GM23338 (cell line): ENCODE data around the gene SLC13A3. TPM values are rescaled to one million over a fixed set of nuclear protein-coding genes. Genes with fewer than 3 reads are reported as not detected.

ENCODE experiments used
- ATAC-seq: fragments of 200-7000 bp; cut with Tn5 transposase; 3 replicates; pipeline ENCODE4 v1.9.1; 2020
- DNase-seq: peaks from one replicate; pipeline ENCODE4 v3.0.0-alpha.2; 2015; ENCODE audit warnings: low spot score
- H2AFZ ChIP-seq: fragments of 200-600 bp; sonication (generic); 2 replicates; pipeline ENCODE4 v1.8.0; 2016; ENCODE audit warnings: antibody characterized with exemption, mild to moderate bottlenecking, moderate library complexity
- H3F3A ChIP-seq: fragments of 200-600 bp; sonication (generic); replicated peaks from 2 replicates; pipeline ENCODE4 v1.8.0; 2017; ENCODE audit warnings: antibody characterized with exemption, mixed run types, low read depth
- H3K27ac ChIP-seq: fragments of 200-600 bp; sonication (generic); 2 replicates; pipeline ENCODE4 v1.6.1; 2016; ENCODE audit warnings: low read depth
- H3K27me3 ChIP-seq: fragments of 200-600 bp; sonication (generic); 2 replicates; pipeline ENCODE4 v1.8.0; 2016; ENCODE audit warnings: mild to moderate bottlenecking, mixed run types, moderate library complexity; ENCODE audit not compliant: insufficient read depth
- H3K36me3 ChIP-seq: fragments of 200-600 bp; sonication (generic); 2 replicates; pipeline ENCODE4 v1.8.0; 2016; ENCODE audit warnings: mild to moderate bottlenecking; ENCODE audit not compliant: insufficient read depth
- H3K4me1 ChIP-seq: fragments of 200-600 bp; sonication (generic); 2 replicates; pipeline ENCODE4 v1.8.0; 2016; ENCODE audit warnings: mild to moderate bottlenecking, moderate library complexity; ENCODE audit not compliant: insufficient read depth
- H3K4me2 ChIP-seq: fragments of 200-600 bp; sonication (generic); 2 replicates; pipeline ENCODE4 v1.7.1; 2017; ENCODE audit warnings: mixed run types
- H3K4me3 ChIP-seq: fragments of 200-600 bp; sonication (generic); 2 replicates; pipeline ENCODE4 v1.6.1; 2016; ENCODE audit warnings: mixed run types
- H3K79me2 ChIP-seq: fragments of 200-600 bp; sonication (generic); replicated peaks from 2 replicates; pipeline ENCODE4 v1.8.0; 2017; ENCODE audit warnings: mild to moderate bottlenecking; ENCODE audit not compliant: insufficient read depth
- H3K9me2 ChIP-seq: fragments of 200-600 bp; sonication (generic); 2 replicates; pipeline ENCODE4 v1.8.0; 2017; ENCODE audit not compliant: insufficient read depth
- H4K20me1 ChIP-seq: fragments of 200-600 bp; sonication (generic); replicated peaks from 2 replicates; pipeline ENCODE4 v1.8.0; 2017; ENCODE audit warnings: mild to moderate bottlenecking; ENCODE audit not compliant: insufficient read depth
- H3K27ac Mint-ChIP-seq: 2 replicates; pipeline ENCODE4 v1.8.0; 2020; ENCODE audit warnings: inconsistent platforms, mild to moderate bottlenecking, moderate library complexity, mixed read lengths
- H3K27me3 Mint-ChIP-seq: 3 replicates; pipeline ENCODE4 v1.8.0; 2022; ENCODE audit warnings: low read depth, mild to moderate bottlenecking, moderate library complexity, mixed read lengths, inconsistent platforms; ENCODE audit not compliant: insufficient read depth, poor library complexity
- H3K36me3 Mint-ChIP-seq: 3 replicates; pipeline ENCODE4 v1.8.0; 2021; ENCODE audit warnings: low read depth, mild to moderate bottlenecking, inconsistent platforms, moderate library complexity, mixed read lengths
- H3K4me1 Mint-ChIP-seq: 3 replicates; pipeline ENCODE4 v1.8.0; 2020; ENCODE audit warnings: mild to moderate bottlenecking, inconsistent platforms, mixed read lengths
- H3K4me3 Mint-ChIP-seq: 3 replicates; pipeline ENCODE4 v1.8.0; 2021; ENCODE audit warnings: moderate library complexity, mild to moderate bottlenecking, inconsistent platforms, mixed read lengths
- H3K9me3 Mint-ChIP-seq: 3 replicates; pipeline ENCODE4 v1.8.0; 2020; ENCODE audit warnings: moderate library complexity, mild to moderate bottlenecking, inconsistent platforms, mixed read lengths
- CREB1 ChIP-seq: fragments of 250-450 bp; sonication (Bioruptor Pico); IDR thresholded peaks from 2 replicates; pipeline ENCODE4 v1.5.0; 2020; ENCODE audit warnings: low read depth, mild to moderate bottlenecking, moderate library complexity
- ETS1 ChIP-seq: IDR thresholded peaks from 2 replicates; pipeline ENCODE4 v1.6.1; 2016; ENCODE audit warnings: antibody characterized with exemption
- EZH2 ChIP-seq: fragments of 200-600 bp; sonication (generic); IDR thresholded peaks from one replicate; pipeline ENCODE4 v1.8.0; 2017; ENCODE audit warnings: antibody characterized with exemption, mild to moderate bottlenecking, low read depth; ENCODE audit not compliant: unreplicated experiment
- EZH2phosphoT487 ChIP-seq: fragments of 200-600 bp; sonication (generic); IDR thresholded peaks from one replicate; pipeline ENCODE4 v1.8.1; 2018; ENCODE audit warnings: antibody characterized with exemption; ENCODE audit not compliant: unreplicated experiment
- NANOG ChIP-seq: IDR thresholded peaks from 2 replicates; pipeline ENCODE4 v1.6.1; 2016; ENCODE audit warnings: antibody characterized with exemption, borderline replicate concordance
- POLR2AphosphoS5 ChIP-seq: IDR thresholded peaks from 2 replicates; pipeline ENCODE4 v1.6.1; 2016; ENCODE audit warnings: antibody characterized with exemption, low read depth
- ZNF114 ChIP-seq: fragments of 250-450 bp; sonication (Bioruptor Pico); IDR thresholded peaks from 2 replicates; pipeline ENCODE4 v1.5.0; 2020; ENCODE audit warnings: mild to moderate bottlenecking, moderate library complexity
- ZNF331 ChIP-seq: fragments of 250-450 bp; sonication (Bioruptor Pico); IDR thresholded peaks from 2 replicates; pipeline ENCODE4 v1.5.0; 2020; ENCODE audit warnings: low read depth, mild to moderate bottlenecking, moderate library complexity
- polyA plus RNA-seq: library from polyadenylated mRNA; unstranded; fragments of >200 nt; fragmentation: Nextera tagmentation; extraction: Ambion mirVana; gene quantifications from 2 replicates; pipeline ENCODE4 v1.2.1, GENCODE V29; 2016
- total RNA-seq: library from RNA; depleted of rRNA; stranded (reverse); fragments of >200 nt; shearing (Covaris generic); gene quantifications from 2 replicates; pipeline ENCODE4 v1.2.3, GENCODE V29; 2014
- TF ChIP-seq, protein P1 (sequence below), 2 experiments: fragments of 200-600 bp in 1 of 2; sonication (generic) in 1 of 2; conservative IDR thresholded peaks; 2 replicates each; pipeline versions ENCODE4 v1.5.1 to v1.6.1; 2016 to 2017; ENCODE audit warnings: antibody characterized with exemption in 2 of 2, low read depth in 2 of 2, mild to moderate bottlenecking in 2 of 2, moderate library complexity in 1 of 2
- TF ChIP-seq, protein P2 (sequence below): IDR thresholded peaks from one replicate; pipeline ENCODE4 v1.6.1; 2018; ENCODE audit warnings: antibody characterized with exemption; ENCODE audit not compliant: unreplicated experiment

Gene SLC13A3
- total and polyA plus RNA-seq, 2 experiments from 2014 or later, result 8.6 to 9.1 TPM

DNA sequence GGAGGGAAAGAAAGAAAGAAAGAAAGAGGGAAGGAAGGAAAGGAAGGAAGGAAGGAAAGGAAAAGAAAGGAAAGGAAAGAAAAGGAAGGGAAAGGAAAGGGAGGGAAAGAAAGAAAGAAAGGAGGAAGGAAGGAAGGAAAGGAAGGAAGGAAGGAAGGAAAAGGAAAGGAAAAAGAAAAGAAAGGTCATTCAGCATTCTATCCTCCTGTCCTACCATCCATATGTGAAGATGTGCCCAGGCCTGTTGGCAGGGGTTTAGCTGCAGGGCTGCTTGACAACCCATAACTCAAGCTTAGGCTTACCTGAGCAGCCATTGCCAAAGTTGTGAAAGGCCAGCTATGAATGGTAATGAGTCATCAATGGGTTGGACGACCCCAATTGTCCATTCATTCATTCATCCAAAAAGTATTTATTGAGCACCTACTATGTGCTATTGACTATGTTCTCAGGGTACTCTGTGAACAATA is 50.9 kb downstream of the SLC13A3 start (continued):
- TF ChIP-seq, protein P1, sequence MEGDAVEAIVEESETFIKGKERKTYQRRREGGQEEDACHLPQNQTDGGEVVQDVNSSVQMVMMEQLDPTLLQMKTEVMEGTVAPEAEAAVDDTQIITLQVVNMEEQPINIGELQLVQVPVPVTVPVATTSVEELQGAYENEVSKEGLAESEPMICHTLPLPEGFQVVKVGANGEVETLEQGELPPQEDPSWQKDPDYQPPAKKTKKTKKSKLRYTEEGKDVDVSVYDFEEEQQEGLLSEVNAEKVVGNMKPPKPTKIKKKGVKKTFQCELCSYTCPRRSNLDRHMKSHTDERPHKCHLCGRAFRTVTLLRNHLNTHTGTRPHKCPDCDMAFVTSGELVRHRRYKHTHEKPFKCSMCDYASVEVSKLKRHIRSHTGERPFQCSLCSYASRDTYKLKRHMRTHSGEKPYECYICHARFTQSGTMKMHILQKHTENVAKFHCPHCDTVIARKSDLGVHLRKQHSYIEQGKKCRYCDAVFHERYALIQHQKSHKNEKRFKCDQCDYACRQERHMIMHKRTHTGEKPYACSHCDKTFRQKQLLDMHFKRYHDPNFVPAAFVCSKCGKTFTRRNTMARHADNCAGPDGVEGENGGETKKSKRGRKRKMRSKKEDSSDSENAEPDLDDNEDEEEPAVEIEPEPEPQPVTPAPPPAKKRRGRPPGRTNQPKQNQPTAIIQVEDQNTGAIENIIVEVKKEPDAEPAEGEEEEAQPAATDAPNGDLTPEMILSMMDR (conservative IDR thresholded peaks at IDR 0.05; ENCODE audit: low read depth in 2 of 2), result no peak
- no peak for TF ChIP-seq EZH2phosphoT487
- no peak for TF ChIP-seq ZNF331 (CRISPR knock-in tag)
- no peak for TF ChIP-seq CREB1 (CRISPR knock-in tag)
- TF ChIP-seq NANOG, result no peak
- TF ChIP-seq, protein P2, sequence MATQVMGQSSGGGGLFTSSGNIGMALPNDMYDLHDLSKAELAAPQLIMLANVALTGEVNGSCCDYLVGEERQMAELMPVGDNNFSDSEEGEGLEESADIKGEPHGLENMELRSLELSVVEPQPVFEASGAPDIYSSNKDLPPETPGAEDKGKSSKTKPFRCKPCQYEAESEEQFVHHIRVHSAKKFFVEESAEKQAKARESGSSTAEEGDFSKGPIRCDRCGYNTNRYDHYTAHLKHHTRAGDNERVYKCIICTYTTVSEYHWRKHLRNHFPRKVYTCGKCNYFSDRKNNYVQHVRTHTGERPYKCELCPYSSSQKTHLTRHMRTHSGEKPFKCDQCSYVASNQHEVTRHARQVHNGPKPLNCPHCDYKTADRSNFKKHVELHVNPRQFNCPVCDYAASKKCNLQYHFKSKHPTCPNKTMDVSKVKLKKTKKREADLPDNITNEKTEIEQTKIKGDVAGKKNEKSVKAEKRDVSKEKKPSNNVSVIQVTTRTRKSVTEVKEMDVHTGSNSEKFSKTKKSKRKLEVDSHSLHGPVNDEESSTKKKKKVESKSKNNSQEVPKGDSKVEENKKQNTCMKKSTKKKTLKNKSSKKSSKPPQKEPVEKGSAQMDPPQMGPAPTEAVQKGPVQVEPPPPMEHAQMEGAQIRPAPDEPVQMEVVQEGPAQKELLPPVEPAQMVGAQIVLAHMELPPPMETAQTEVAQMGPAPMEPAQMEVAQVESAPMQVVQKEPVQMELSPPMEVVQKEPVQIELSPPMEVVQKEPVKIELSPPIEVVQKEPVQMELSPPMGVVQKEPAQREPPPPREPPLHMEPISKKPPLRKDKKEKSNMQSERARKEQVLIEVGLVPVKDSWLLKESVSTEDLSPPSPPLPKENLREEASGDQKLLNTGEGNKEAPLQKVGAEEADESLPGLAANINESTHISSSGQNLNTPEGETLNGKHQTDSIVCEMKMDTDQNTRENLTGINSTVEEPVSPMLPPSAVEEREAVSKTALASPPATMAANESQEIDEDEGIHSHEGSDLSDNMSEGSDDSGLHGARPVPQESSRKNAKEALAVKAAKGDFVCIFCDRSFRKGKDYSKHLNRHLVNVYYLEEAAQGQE, result no peak
- TF ChIP-seq POLR2AphosphoS5, result no peak
- TF ChIP-seq ETS1, result no peak
- no peak for TF ChIP-seq ZNF114 (CRISPR knock-in tag)
- TF ChIP-seq EZH2, result no peak

DNA sequence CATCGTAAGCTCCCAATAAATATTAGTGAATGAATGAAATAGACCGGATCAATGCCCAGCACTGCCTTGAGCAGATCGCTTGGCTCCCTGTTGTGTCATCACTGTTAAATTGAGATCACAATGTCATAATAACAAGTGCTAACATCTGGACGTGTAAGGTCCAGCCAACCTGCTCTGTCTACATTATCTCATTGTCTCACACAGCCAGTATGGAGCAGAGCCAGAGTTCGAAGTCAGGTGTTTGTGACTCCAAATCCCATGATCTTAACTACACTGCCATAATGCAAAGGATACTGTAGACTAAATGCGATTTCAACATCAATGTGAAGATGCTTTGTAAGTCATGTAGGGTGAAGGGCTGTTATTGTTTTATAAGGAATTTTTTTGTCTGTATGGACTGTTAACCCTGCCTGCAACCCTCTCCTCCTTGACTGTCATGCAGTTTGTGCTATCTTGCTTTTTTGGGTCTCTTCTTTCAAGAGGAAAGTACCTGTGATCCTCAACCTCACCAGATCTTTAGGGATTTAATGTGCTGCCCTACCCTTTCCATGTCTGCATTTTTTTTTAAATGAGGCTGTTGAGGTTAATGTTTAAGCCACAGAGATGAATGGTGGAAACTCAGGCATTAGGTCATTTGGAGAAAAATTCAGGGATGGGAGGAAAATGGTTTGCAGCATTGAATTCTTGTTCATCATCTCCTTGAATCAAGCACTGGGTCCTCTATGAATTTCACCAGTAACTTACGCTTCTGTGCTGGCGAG is 51.9 kb downstream of the SLC13A3 start:
- H3K4me1 ChIP-seq, result peaks cover 14% of the 10 kb centered on the region
- H3K9me2 ChIP-seq, result no peaks in the 10 kb centered on the region
- H3K27me3 ChIP-seq, result no peaks in the 10 kb centered on the region
- H3K36me3 ChIP-seq, result no peaks in the 10 kb centered on the region
- ATAC-seq, result no peak
- H3K36me3 Mint-ChIP-seq, result no peaks in the 10 kb centered on the region
- no peak for DNase-seq
- peaks cover 15% of the 10 kb centered on the region for H3K4me1 Mint-ChIP-seq
- H2AFZ ChIP-seq, result no peak overlapping the region
- H3K27ac ChIP-seq, result no peak overlapping the region
- peaks cover 6% of the 10 kb centered on the region for H3K27me3 Mint-ChIP-seq
- no peaks in the 10 kb centered on the region for H4K20me1 ChIP-seq
- TF ChIP-seq ZNF114 (CRISPR knock-in tag) (no peak), EZH2 (no peak)
- TF ChIP-seq, protein P2, result no peak
- TF ChIP-seq, protein P1 (conservative IDR thresholded peaks at IDR 0.05; ENCODE audit: low read depth in 2 of 2), result no peak
- no peaks in the 10 kb centered on the region for H3K79me2 ChIP-seq
- H3K4me3 Mint-ChIP-seq, result no peak overlapping the region
- no peak overlapping the region for H3K27ac Mint-ChIP-seq
- no peak overlapping the region for H3K4me3 ChIP-seq
- peaks cover 2% of the 10 kb centered on the region; the same call in 1 of the 3 replicates for H3K9me3 Mint-ChIP-seq
- no peak overlapping the region for H3K4me2 ChIP-seq
- 0 out of 2 replicates have a peak, but pooled peaks cover 2% of the 10 kb centered on the region for H3F3A ChIP-seq
